ENCODE measurements around the gene CGB7. TPM values are rescaled to one million over a fixed set of nuclear protein-coding genes. Genes with fewer than 3 reads are reported as not detected.
"Not testable (repeated sequence)": the region's sequence is repeated elsewhere in the genome, so short reads cannot be mapped to it uniquely, and the experiment has no call there.

CGB7 gene
- total RNA-seq, 3 donors from 2014 or later = not detected

- Mint-ChIP-seq H3K9me3 (no peaks in the 10 kb centered on the region), H3K27me3 (ENCODE audit: low read depth) (peaks cover 72% of the 10 kb centered on the region), H3K4me3 (no peak overlapping the region), H3K36me3 (ENCODE audit: insufficient read depth) (no peaks in the 10 kb centered on the region), H3K4me1 (ENCODE audit: low read depth) (no peaks in the 10 kb centered on the region)
- ATAC-seq (no peak), DNase-seq (no peak)
These were observed 6.6 kb upstream of the CGB7 start for GRCh38 chr19:49064029-49064629.

- DNase-seq (no peak), ATAC-seq (no peak)
- Mint-ChIP-seq H3K4me3 (no peak overlapping the region), H3K36me3 (ENCODE audit: insufficient read depth) (no peaks in the 10 kb centered on the region), H3K27me3 (ENCODE audit: low read depth) (peaks cover 71% of the 10 kb centered on the region), H3K4me1 (ENCODE audit: low read depth) (peaks cover 16% of the 10 kb centered on the region), H3K9me3 (no peaks in the 10 kb centered on the region)
These were observed 3.9 kb upstream of the CGB7 start for GRCh38 chr19:49061445-49061844.

GRCh38 chr19:49061000-49061399 lies 3.5 kb upstream of the CGB7 start:
- Mint-ChIP-seq H3K27me3 (ENCODE audit: low read depth) (peaks cover 68% of the 10 kb centered on the region), H3K4me3 (no peak overlapping the region), H3K9me3 (no peaks in the 10 kb centered on the region), H3K4me1 (ENCODE audit: low read depth) (peaks cover 20% of the 10 kb centered on the region), H3K36me3 (ENCODE audit: insufficient read depth) (no peaks in the 10 kb centered on the region)
- ATAC-seq (no peak), DNase-seq (no peak)

DNA sequence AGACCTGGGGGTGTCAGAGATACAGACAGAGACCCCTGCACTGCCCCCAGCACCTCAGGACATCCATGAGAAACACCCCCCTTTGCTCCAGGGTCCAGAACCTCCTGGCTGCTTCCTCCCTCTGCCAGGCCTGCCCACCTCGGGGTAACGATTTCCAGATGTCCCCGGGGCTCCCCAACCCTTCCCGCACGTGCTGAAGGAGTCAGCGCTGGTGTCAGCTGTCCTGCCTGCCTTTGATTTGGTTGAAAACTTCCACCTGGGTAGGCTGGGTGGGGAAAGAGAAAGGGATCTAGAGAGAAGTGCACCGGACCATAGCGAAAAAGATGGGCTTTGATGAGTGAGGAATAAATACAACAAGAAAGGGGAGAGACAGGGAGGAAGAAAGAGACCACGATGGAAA lies 1.5 kb upstream of the CGB7 start:
- H3K4me3 Mint-ChIP-seq = no peak overlapping the region
- no peaks in the 10 kb centered on the region for H3K36me3 Mint-ChIP-seq (ENCODE audit: insufficient read depth)
- no peaks in the 10 kb centered on the region for H3K9me3 Mint-ChIP-seq
- H3K4me1 Mint-ChIP-seq (ENCODE audit: low read depth) = peaks cover 22% of the 10 kb centered on the region
- DNase-seq (no peak), ATAC-seq (no peak)
- H3K27me3 Mint-ChIP-seq (ENCODE audit: low read depth) = peaks cover 57% of the 10 kb centered on the region

DNA sequence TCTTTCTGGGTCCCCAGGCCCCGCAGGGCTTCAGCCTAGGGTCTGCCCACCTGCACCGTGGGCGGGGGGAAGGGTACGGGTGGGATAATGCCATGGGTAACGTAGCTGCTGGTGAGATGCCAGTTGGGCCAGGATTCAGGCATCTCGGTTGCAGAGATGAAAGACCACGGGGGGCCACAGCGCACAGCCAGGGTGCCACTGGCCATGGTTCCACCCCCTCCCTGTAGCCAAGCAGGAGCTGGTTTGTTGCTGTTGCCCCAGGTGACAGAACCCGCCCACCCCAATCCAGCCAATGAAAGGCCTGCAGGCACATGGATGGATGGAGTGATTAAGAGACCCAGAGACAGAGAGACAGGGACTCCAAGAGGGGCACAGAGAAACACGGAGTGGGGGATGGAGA lies 1.0 kb upstream of the CGB7 start:
- no peaks in the 10 kb centered on the region for H3K9me3 Mint-ChIP-seq
- H3K4me1 Mint-ChIP-seq (ENCODE audit: low read depth) = peaks cover 22% of the 10 kb centered on the region
- H3K4me3 Mint-ChIP-seq = no peak overlapping the region
- H3K36me3 Mint-ChIP-seq (ENCODE audit: insufficient read depth) = no peaks in the 10 kb centered on the region
- DNase-seq = no peak
- H3K27me3 Mint-ChIP-seq (ENCODE audit: low read depth) = peaks cover 53% of the 10 kb centered on the region
- ATAC-seq = peak in 1 of 2 donors; percentile 39

- peaks cover 22% of the 10 kb centered on the region for H3K4me1 Mint-ChIP-seq (ENCODE audit: low read depth)
- ATAC-seq = peak in 1 of 2 donors; percentile 6
- H3K36me3 Mint-ChIP-seq (ENCODE audit: insufficient read depth); H3K9me3 Mint-ChIP-seq; DNase-seq: not testable (repeated sequence)
- H3K27me3 Mint-ChIP-seq (ENCODE audit: low read depth) = peaks cover 45% of the 10 kb centered on the region
- H3K4me3 Mint-ChIP-seq = peak overlapping the region; percentile 77
These were observed 500 bp downstream of the CGB7 start for GRCh38 chr19:49056902-49057596.

GRCh38 chr19:49056101-49056901 lies 1.2 kb downstream of the CGB7 start:
- peak; percentile 78 to 81 for ATAC-seq
- Mint-ChIP-seq H3K9me3 (no peaks in the 10 kb centered on the region), H3K36me3 (ENCODE audit: insufficient read depth) (no peaks in the 10 kb centered on the region), H3K4me3 (peak overlapping the region; percentile 77), H3K4me1 (ENCODE audit: low read depth) (peaks cover 22% of the 10 kb centered on the region), H3K27me3 (ENCODE audit: low read depth) (peaks cover 41% of the 10 kb centered on the region)
- peak; percentile 36 for DNase-seq

GRCh38 chr19:49050376-49051033 lies 7.0 kb downstream of the CGB7 start:
- H3K36me3 Mint-ChIP-seq (ENCODE audit: insufficient read depth); H3K4me1 Mint-ChIP-seq (ENCODE audit: low read depth); H3K9me3 Mint-ChIP-seq; H3K4me3 Mint-ChIP-seq; H3K27me3 Mint-ChIP-seq (ENCODE audit: low read depth); DNase-seq; ATAC-seq: not testable (repeated sequence)

DNA sequence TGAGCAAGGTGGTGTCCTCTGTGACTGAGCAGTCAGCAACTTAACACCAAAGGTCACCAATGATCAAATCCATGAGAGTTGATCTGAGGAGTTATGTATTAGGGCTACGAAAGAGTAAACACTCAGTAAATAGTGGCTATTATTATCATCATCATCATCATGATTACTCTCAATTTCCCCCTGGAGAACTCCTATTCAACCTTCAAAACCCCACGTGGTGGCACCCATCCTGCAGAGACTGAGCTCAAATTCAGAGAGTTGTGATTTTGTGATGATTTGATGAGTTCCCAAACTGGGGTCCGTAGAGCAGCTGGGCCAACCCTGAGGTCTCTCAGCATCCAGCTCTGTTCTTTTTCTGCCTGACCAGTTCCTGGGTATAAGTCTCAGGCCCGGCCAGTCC lies 7.7 kb downstream of the CGB7 start:
- not testable (repeated sequence) for H3K9me3 Mint-ChIP-seq; ATAC-seq; H3K4me1 Mint-ChIP-seq (ENCODE audit: low read depth); H3K4me3 Mint-ChIP-seq; DNase-seq; H3K27me3 Mint-ChIP-seq (ENCODE audit: low read depth); H3K36me3 Mint-ChIP-seq (ENCODE audit: insufficient read depth)

DNA sequence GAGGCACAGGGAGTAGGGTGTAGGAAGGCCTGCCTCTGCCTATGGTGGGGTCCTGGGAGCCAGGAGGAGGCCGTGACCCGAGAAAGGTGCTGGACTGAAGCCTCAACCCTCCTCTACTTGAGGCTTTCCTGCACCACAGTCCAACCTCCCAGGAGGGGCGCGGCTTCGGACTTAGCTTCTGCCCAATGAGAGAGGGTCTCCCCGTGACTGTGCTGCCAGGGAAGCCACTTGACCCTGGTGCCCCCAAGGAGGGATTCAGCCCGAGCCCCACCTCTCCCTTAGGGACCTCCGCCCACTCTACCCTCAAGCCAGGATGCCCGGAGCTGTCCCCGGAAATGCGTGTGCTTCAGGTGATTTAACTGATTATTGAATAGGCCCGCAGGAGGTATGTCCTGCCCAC lies 8.5 kb downstream of the CGB7 start, which contains the start of gene CGB8:
Gene CGB8 (minus strand): TSS at position 101 of the 400 bp plus-strand sequence. CDS start 372 bp downstream, outside the sequence.
- H3K27me3 Mint-ChIP-seq (ENCODE audit: low read depth); H3K36me3 Mint-ChIP-seq (ENCODE audit: insufficient read depth); H3K9me3 Mint-ChIP-seq; H3K4me3 Mint-ChIP-seq; DNase-seq; ATAC-seq; H3K4me1 Mint-ChIP-seq (ENCODE audit: low read depth): not testable (repeated sequence)

DNA sequence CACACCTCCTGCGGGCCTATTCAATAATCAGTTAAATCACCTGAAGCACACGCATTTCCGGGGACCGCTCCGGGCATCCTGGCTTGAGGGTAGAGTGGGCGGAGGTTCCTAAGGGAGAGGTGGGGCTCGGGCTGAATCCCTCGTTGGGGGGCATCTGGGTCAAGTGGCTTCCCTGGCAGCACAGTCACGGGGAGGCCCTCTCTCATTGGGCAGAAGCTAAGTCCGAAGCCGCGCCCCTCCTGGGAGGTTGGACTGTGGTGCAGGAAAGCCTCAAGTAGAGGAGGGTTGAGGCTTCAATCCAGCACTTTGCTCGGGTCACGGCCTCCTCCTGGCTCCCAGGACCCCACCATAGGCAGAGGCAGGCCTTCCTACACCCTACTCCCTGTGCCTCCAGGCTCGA lies 14.0 kb downstream of the CGB7 start, which contains the start of gene CGB5:
Gene CGB5 (plus strand): TSS at position 301 of the 400 bp plus-strand sequence. CDS start 362 bp downstream, outside the sequence.
- not testable (repeated sequence) for DNase-seq; H3K4me3 Mint-ChIP-seq; H3K27me3 Mint-ChIP-seq (ENCODE audit: low read depth); ATAC-seq; H3K9me3 Mint-ChIP-seq; H3K4me1 Mint-ChIP-seq (ENCODE audit: low read depth); H3K36me3 Mint-ChIP-seq (ENCODE audit: insufficient read depth)

DNA sequence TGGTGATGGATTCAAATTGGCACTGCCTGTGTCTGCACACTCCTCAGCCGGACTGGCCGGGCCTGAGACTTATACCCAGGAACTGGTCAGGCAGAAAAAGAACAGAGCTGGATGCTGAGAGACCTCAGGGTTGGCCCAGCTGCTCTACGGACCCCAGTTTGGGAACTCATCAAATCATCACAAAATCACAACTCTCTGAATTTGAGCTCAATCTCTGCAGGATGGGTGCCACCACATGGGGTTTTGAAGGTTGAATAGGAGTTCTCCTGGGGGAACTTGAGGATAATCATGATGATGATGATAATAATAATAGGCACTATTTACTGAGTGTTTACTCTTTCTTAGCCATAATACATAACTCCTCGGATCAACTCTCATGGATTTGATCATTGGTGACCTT lies 14.9 kb downstream of the CGB7 start:
- ATAC-seq; DNase-seq; H3K36me3 Mint-ChIP-seq (ENCODE audit: insufficient read depth); H3K9me3 Mint-ChIP-seq; H3K27me3 Mint-ChIP-seq (ENCODE audit: low read depth); H3K4me3 Mint-ChIP-seq; H3K4me1 Mint-ChIP-seq (ENCODE audit: low read depth): not testable (repeated sequence)

- Mint-ChIP-seq H3K4me1 (ENCODE audit: low read depth) (no peaks in the 10 kb centered on the region), H3K27me3 (ENCODE audit: low read depth) (no peaks in the 10 kb centered on the region), H3K36me3 (ENCODE audit: insufficient read depth) (no peaks in the 10 kb centered on the region), H3K9me3 (no peaks in the 10 kb centered on the region), H3K4me3 (no peak overlapping the region)
- no peak for DNase-seq
- no peak for ATAC-seq
These were observed 15.4 kb downstream of the CGB7 start for GRCh38 chr19:49042177-49042576.

DNA sequence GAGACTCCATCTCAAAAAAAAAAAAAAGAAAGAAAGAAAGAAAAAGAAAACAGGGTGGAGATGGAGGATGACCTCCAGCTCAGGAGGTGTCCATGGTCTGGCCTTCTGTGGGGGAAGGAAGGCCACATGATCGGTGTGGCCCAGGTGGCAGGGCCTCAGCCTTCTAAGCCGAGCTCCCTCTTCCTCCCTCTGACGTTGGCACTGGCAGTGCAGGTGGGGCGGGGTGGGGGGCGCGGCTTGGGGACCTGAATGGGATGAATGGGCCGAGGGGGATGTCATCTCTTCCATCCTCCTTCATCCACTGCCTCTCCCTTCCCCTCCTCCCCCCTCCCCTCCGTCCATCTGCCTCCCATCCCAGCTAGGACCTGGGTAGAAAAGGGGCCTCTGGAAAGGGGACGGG lies 17.8 kb downstream of the CGB7 start:
- not testable (repeated sequence) for DNase-seq; H3K36me3 Mint-ChIP-seq (ENCODE audit: insufficient read depth); H3K4me1 Mint-ChIP-seq (ENCODE audit: low read depth); H3K9me3 Mint-ChIP-seq; ATAC-seq; H3K4me3 Mint-ChIP-seq; H3K27me3 Mint-ChIP-seq (ENCODE audit: low read depth)
